PC-9 (cell line): ENCODE data around the gene PAX7. TPM values are rescaled to one million over a fixed set of nuclear protein-coding genes. Genes with fewer than 3 reads are reported as not detected.

Source experiments
- BruUV-seq: library from RNA; stranded (reverse); fragments of 400-500 nt; replicated peaks from 2 replicates; lab custom pipeline; 2021; lab: Mats Ljungman, UMichigan
- CTCF ChIA-PET: fragments of 300-600 bp; sonication (Branson Sonifier 250); formaldehyde crosslinking; loops from one replicate; lab custom pipeline; 2022; ENCODE audit warnings: antibody characterized with exemption; lab: Charles Lee
- POLR2A ChIA-PET: fragments of 300-600 bp; sonication (Branson Sonifier 250); formaldehyde crosslinking; loops from one replicate; lab custom pipeline; 2022; ENCODE audit warnings: antibody characterized with exemption; ENCODE audit not compliant: unreplicated experiment; lab: Charles Lee
- DNase-seq, 2 experiments: peaks; one replicate each; pipeline versions ENCODE4 v3.0.0 to v3.0.0-alpha.2; 2015 to 2022; ENCODE audit warnings: mixed read lengths in 1 of 2
- H2AFZ ChIP-seq: fragments of 200-600 bp; sonication (generic); 2 replicates; pipeline ENCODE4 v1.8.1; 2017; ENCODE audit warnings: antibody characterized with exemption
- H3F3A ChIP-seq: fragments of 200-600 bp; sonication (generic); 2 replicates; pipeline ENCODE4 v1.8.1; 2017; ENCODE audit warnings: antibody characterized with exemption, mild to moderate bottlenecking, low read depth; ENCODE audit not compliant: insufficient read depth
- H3K27ac ChIP-seq: fragments of 200-600 bp; sonication (generic); 2 replicates; pipeline ENCODE4 v1.6.1; 2016; ENCODE audit warnings: mixed run types
- H3K27me3 ChIP-seq: fragments of 200-600 bp; sonication (generic); 2 replicates; pipeline ENCODE4 v1.6.1; 2016; ENCODE audit warnings: low read depth, mixed run types; ENCODE audit not compliant: insufficient read depth
- H3K36me3 ChIP-seq: fragments of 200-600 bp; sonication (generic); 2 replicates; pipeline ENCODE4 v1.6.1; 2016; ENCODE audit warnings: low read depth, mixed run types
- H3K4me1 ChIP-seq: fragments of 200-600 bp; sonication (generic); replicated peaks from 2 replicates; pipeline ENCODE4 v1.6.1; 2016; ENCODE audit warnings: mixed run types; ENCODE audit not compliant: insufficient read depth
- H3K4me2 ChIP-seq: fragments of 200-600 bp; sonication (generic); 2 replicates; pipeline ENCODE4 v1.6.1; 2017; ENCODE audit warnings: mixed run types
- H3K4me3 ChIP-seq: fragments of 200-600 bp; sonication (generic); 2 replicates; pipeline ENCODE4 v1.6.1; 2016; ENCODE audit warnings: mixed run types
- H3K79me2 ChIP-seq: fragments of 200-600 bp; sonication (generic); 2 replicates; pipeline ENCODE4 v1.6.1; 2017; ENCODE audit warnings: low read depth, mixed run types
- H3K9me2 ChIP-seq: fragments of 200-600 bp; sonication (generic); 2 replicates; pipeline ENCODE4 v1.8.1; 2017; ENCODE audit warnings: mild to moderate bottlenecking; ENCODE audit not compliant: insufficient read depth
- H3K9me3 ChIP-seq: fragments of 200-600 bp; sonication (generic); 2 replicates; pipeline ENCODE4 v1.8.1; 2016; ENCODE audit warnings: low read depth; ENCODE audit not compliant: insufficient read depth
- H4K20me1 ChIP-seq: fragments of 200-600 bp; sonication (generic); 2 replicates; pipeline ENCODE4 v1.8.1; 2017; ENCODE audit not compliant: insufficient read depth
- EZH2 ChIP-seq: fragments of 200-600 bp; sonication (generic); IDR thresholded peaks from 2 replicates; pipeline ENCODE4 v1.8.0; 2017; ENCODE audit warnings: antibody characterized with exemption, low read depth
- intact Hi-C: fragments of 100-400 bp; cut with micrococcal nuclease; formaldehyde crosslinking; loops from one replicate; pipeline ENCODE4 v1.10.0; 2022; ENCODE audit not compliant: unreplicated experiment
- total RNA-seq: library from RNA; stranded (reverse); gene quantifications from 2 replicates; pipeline ENCODE4 v1.2.3, GENCODE V29; 2021
- TF ChIP-seq, protein P1 (sequence below): fragments of 200-600 bp; sonication (generic); conservative IDR thresholded peaks from 2 replicates; pipeline ENCODE4 v1.6.1; 2017; ENCODE audit warnings: mixed run types, antibody characterized with exemption, mild to moderate bottlenecking, moderate library complexity

The PAX7 gene
- total RNA-seq, 1 experiment from 2014 or later, result not detected

DNA sequence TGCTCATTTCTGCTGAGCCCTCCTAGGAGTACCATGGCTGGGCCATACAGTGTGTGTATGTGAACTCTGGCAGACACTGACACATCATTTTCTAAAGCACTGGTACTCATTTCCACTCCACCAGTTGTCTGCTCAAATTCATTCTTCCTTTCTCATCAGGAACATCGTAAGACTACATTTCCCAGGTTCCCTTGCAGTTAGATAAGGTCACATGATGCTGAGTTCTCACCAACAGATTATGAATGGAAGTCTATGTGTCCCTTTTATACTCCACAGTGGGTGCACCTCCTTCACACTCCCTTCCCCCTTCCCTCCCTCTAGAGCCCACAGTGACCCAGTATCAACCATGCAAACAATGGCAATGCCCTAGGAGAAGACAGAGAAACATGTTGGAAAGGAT, 38.3 kb upstream of the PAX7 start:
- Histone ChIP-seq H3K4me1 (no peaks in the 10 kb centered on the region), H3K27ac (no peak overlapping the region), H3K9me2 (no peaks in the 10 kb centered on the region), H3K79me2 (no peaks in the 10 kb centered on the region), H3F3A (no peaks in the 10 kb centered on the region), H2AFZ (no peak overlapping the region), H3K4me2 (no peak overlapping the region), H4K20me1 (no peaks in the 10 kb centered on the region), H3K27me3 (peaks cover 28% of the 10 kb centered on the region), H3K9me3 (no peaks in the 10 kb centered on the region), H3K4me3 (no peak overlapping the region), H3K36me3 (no peaks in the 10 kb centered on the region)
- TF ChIP-seq, protein P1, sequence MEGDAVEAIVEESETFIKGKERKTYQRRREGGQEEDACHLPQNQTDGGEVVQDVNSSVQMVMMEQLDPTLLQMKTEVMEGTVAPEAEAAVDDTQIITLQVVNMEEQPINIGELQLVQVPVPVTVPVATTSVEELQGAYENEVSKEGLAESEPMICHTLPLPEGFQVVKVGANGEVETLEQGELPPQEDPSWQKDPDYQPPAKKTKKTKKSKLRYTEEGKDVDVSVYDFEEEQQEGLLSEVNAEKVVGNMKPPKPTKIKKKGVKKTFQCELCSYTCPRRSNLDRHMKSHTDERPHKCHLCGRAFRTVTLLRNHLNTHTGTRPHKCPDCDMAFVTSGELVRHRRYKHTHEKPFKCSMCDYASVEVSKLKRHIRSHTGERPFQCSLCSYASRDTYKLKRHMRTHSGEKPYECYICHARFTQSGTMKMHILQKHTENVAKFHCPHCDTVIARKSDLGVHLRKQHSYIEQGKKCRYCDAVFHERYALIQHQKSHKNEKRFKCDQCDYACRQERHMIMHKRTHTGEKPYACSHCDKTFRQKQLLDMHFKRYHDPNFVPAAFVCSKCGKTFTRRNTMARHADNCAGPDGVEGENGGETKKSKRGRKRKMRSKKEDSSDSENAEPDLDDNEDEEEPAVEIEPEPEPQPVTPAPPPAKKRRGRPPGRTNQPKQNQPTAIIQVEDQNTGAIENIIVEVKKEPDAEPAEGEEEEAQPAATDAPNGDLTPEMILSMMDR, result no peak
- no peak for TF ChIP-seq EZH2
- ChIA-PET CTCF (no interaction called here), POLR2A (no interaction called here)
- no TSS peak for BruUV-seq
- intact Hi-C loops, result no loop called here
- no peak for DNase-seq

DNA sequence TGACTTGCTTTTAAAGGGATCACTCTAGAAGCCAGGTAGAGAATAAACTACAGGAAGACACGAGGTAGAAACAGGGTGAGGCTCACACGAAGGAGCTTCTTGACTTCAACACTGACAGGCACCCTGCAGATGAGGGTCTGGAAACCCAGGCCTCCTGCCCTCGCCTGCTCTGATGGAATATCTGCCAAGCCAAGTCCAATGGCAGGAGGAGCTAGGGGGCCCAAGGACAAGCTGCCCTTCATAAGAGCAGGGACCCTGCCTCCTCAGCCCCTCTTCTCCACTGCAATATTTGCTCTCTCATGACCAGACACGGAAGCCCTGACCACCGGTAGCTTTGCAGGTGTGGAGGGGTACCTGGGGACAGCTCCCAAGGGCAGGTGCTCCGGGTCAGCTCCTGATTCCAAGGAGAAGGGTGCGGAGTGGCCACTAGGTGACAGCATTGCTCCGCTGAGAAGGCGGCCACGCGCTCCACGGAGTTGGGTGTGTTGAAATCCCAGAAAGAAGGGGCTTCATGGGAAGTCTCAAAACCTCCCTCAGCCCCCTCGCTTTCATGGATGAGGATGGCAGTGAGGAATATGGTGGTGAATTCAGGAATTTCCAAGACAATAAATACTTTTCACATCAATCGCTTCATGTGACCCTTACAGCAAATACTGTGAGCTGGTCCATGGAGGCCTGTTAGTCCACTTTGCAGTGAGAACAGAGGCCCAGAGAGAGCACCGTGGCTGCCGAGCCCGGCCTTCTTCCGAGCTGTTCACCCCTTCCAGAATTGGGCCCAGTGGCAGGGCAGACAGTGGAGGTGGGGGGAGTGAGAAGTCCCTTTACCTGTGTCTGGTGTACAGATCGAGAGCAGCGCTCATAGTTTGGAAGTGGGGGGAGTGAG, 33.2 kb upstream of the PAX7 start:
- no peak for TF ChIP-seq EZH2
- TF ChIP-seq, protein P1, result peak; percentile 93
- Histone ChIP-seq H2AFZ (no peak overlapping the region), H3F3A (no peaks in the 10 kb centered on the region), H3K27me3 (peaks cover 18% of the 10 kb centered on the region; the same call in 1 of the 2 replicates), H3K4me3 (no peak overlapping the region), H3K79me2 (no peaks in the 10 kb centered on the region), H3K9me2 (no peaks in the 10 kb centered on the region), H3K4me1 (no peaks in the 10 kb centered on the region), H3K9me3 (no peaks in the 10 kb centered on the region), H4K20me1 (no peaks in the 10 kb centered on the region), H3K36me3 (no peaks in the 10 kb centered on the region), H3K27ac (no peak overlapping the region), H3K4me2 (no peak overlapping the region)
- POLR2A ChIA-PET, result no interaction called here
- DNase-seq, result peak in 1 of 2 experiments; percentile 53
- CTCF ChIA-PET, result interaction anchor here (0.5 to 1.4 kb wide), 6 partner anchors 9 to 316 kb away, joined by 3 to 5 read pairs (median 4); no protein-coding TSS in a partner anchor
- intact Hi-C loops, result loop anchor here (1.0 kb wide), 2 partner anchors 223 to 278 kb away; no protein-coding TSS in a partner anchor
- BruUV-seq, result no TSS peak

DNA sequence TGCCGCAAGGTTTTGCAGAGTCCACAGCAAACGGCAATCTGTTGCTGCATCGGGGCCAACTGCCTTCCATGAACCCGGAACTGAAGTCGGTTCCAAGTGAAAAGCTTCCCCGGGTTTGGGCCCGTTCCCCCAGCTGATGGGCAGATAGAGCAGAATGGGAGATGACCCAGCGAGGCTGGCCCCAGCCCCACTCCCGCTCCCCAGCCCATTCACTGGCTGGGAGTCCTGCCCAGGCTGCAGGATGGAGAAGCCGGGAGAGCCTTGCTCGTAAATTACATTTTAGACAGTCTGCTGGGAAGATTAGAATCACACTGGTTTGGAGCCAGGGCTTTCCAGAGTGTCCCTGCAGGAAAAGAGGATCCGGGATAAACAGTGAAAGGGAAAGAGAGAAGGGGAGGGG, 31.6 kb upstream of the PAX7 start:
- H3K27me3 ChIP-seq, result peaks cover 5% of the 10 kb centered on the region; the same call in 1 of the 2 replicates
- H3F3A ChIP-seq, result no peaks in the 10 kb centered on the region
- intact Hi-C loops, result no loop called here
- no peak overlapping the region for H2AFZ ChIP-seq
- no peaks in the 10 kb centered on the region for H3K36me3 ChIP-seq
- no TSS peak for BruUV-seq
- DNase-seq, result no peak
- no peak overlapping the region for H3K4me3 ChIP-seq
- H4K20me1 ChIP-seq, result no peaks in the 10 kb centered on the region
- no peaks in the 10 kb centered on the region for H3K9me3 ChIP-seq
- no peak overlapping the region for H3K4me2 ChIP-seq
- POLR2A ChIA-PET, result no interaction called here
- no peak overlapping the region for H3K27ac ChIP-seq
- no peaks in the 10 kb centered on the region for H3K4me1 ChIP-seq
- no peaks in the 10 kb centered on the region for H3K9me2 ChIP-seq
- CTCF ChIA-PET, result no interaction called here
- TF ChIP-seq, protein P1, result no peak
- TF ChIP-seq EZH2, result no peak
- no peaks in the 10 kb centered on the region for H3K79me2 ChIP-seq
